ENCODE data around the gene ADAM11. TPM values are rescaled to one million over a fixed set of nuclear protein-coding genes. Genes with fewer than 3 reads are reported as not detected.

Gene ADAM11
- total and polyA plus RNA-seq, 2 of the 8 experiments (the other 6 are each of a cell fraction or from before 2014, with no cell fraction given) = 2.3 to 2.9 TPM

GRCh38 chr17:44781551-44782325 lies 22.9 kb downstream of the ADAM11 start:
- Histone ChIP-seq H3K4ac (replicated peaks; ENCODE audit: insufficient read length, low read depth, low read length) (no peak overlapping the region), H3K18ac (ENCODE audit: extremely low read depth, low read length) (peak overlapping the region; percentile 64), H3K4me2 (ENCODE audit: insufficient read depth in 1 of 2, low read depth in 2 of 2, low read length in 2 of 2) (peak overlapping the region; percentile 18 to 22; a peak in 3 of 4 replicates), H2AFZ (ENCODE audit: low read length) (peak overlapping the region; percentile 19), H3K36me3 (ENCODE audit: control insufficient read depth in 2 of 4, insufficient read depth in 4 of 4, low read length in 3 of 4) (no peaks in the 10 kb centered on the region), H3K4me1 (replicated peaks in 1 of 4; ENCODE audit: control insufficient read depth in 3 of 4, insufficient read depth in 4 of 4, low read length in 3 of 4) (peaks cover 0 to 23% (median 17%) of the 10 kb centered on the region in 4 experiments; a peak in 6 of 7 replicates), H3K14ac (ENCODE audit: insufficient read length) (no peak overlapping the region), H4K91ac (replicated peaks; ENCODE audit: insufficient read length, low read length) (peak overlapping the region; percentile 49), H3K79me1 (ENCODE audit: low read depth, low read length) (no peaks in the 10 kb centered on the region), H2BK20ac (ENCODE audit: low read length) (peak overlapping the region; percentile 96), H3K9me3 (ENCODE audit: insufficient read depth in 2 of 2, low read depth in 1 of 2, low read length in 1 of 2) (no peaks in the 10 kb centered on the region), H2BK12ac (ENCODE audit: low read depth, low read length) (peak overlapping the region; percentile 68; the same call in 1 of the 2 replicates), H3K56ac (replicated peaks; ENCODE audit: insufficient read length, low read depth, low read length) (no peak overlapping the region), H3K23ac (ENCODE audit: insufficient read length) (no peak overlapping the region), H3K27ac (ENCODE audit: low read depth, low read length) (no peak overlapping the region), H3K9ac (replicated peaks in 1 of 4; ENCODE audit: extremely low read depth in 1 of 4, low read depth in 3 of 4, low read length in 3 of 4) (no peak overlapping the region), H4K20me1 (replicated peaks in 1 of 2; ENCODE audit: control insufficient read depth in 1 of 2, insufficient read depth in 2 of 2, low read length in 2 of 2) (no peaks in the 10 kb centered on the region), H4K8ac (ENCODE audit: extremely low read depth, insufficient read depth, low read length) (peak overlapping the region; percentile 64; the same call in 1 of the 2 replicates), H4K5ac (ENCODE audit: insufficient read length, low read depth, low read length) (peak overlapping the region; percentile 27), H3K79me2 (ENCODE audit: control insufficient read depth in 1 of 2, insufficient read depth in 2 of 2, low read length in 2 of 2) (no peaks in the 10 kb centered on the region), H3K4me3 (ENCODE audit: extremely low read depth in 1 of 4, insufficient read depth in 2 of 4, low read depth in 3 of 4, low read length in 4 of 4) (no peak overlapping the region), H2AK5ac (ENCODE audit: low read depth, low read length) (no peak overlapping the region), H3K27me3 (replicated peaks in 1 of 4; ENCODE audit: control insufficient read depth in 3 of 4, extremely low read depth in 1 of 4, insufficient read depth in 3 of 4, low read length in 3 of 4) (peaks cover 0 to 10% (median 6%) of the 10 kb centered on the region in 4 experiments; a peak in 5 of 7 replicates), H2BK120ac (replicated peaks; ENCODE audit: low read depth, low read length) (no peak overlapping the region), H2BK5ac (ENCODE audit: low read depth, low read length) (0 out of 2 replicates have a peak overlapping the region, but pooled peaks have one; percentile 62), H3K23me2 (ENCODE audit: low read depth, low read length) (no peaks in the 10 kb centered on the region; the same call in 1 of the 2 replicates), H2BK15ac (ENCODE audit: low read length) (0 out of 2 replicates have a peak overlapping the region, but pooled peaks have one; percentile 66)
- ChIA-PET CTCF (ENCODE audit: partially characterized antibody) (interaction anchor here (0.8 to 26.7 kb wide), 11 partner anchors 10 to 420 kb away, joined by 3 to 577 read pairs (median 6); partner anchors contain the start of gene HIGD1B), POLR2A (ENCODE audit: partially characterized antibody) (interaction anchor here (0.6 to 2.5 kb wide), 13 partner anchors 9 to 95 kb away, joined by 3 to 14 read pairs (median 3); partner anchors contain the start of genes GJC1 and HIGD1B)
- TF ChIP-seq ASH2L (IDR thresholded peaks at IDR 0.05; ENCODE audit: low read length) (peak; percentile 28), SP4 (IDR thresholded peaks at IDR 0.05; ENCODE audit: low read length) (no peak)
- no peak for FAIRE-seq
- no peak for DNase-seq (ENCODE audit: low read depth in 1 of 2, low spot score in 2 of 2)
- WGBS, 2 experiments (ENCODE audit: extremely low coverage in 1 of 2, insufficient coverage in 1 of 2, insufficient read length in 1 of 2, insufficient replicate concordance in 2 of 2, low coverage in 1 of 2, low lambda C conversion rate in 2 of 2, missing lambda C conversion rate in 1 of 2) = 58% methylated on average over 16 of the region's 17 CpGs; no CpG with 5 or more reads in 1 of the 2 experiments

Measured in H1 (cell line).